ENCODE data around the gene ATP1B4.

Gene ATP1B4

GRCh38 chrX:120350450-120351138 is 11.3 kb upstream of the ATP1B4 start:
- no peaks in the 10 kb centered on the region for H3K27me3 Mint-ChIP-seq (ENCODE audit: low read depth)
- no peaks in the 10 kb centered on the region for H3K4me1 Mint-ChIP-seq
- H3K4me3 Mint-ChIP-seq = no peak overlapping the region
- H3K36me3 Mint-ChIP-seq (ENCODE audit: low read depth) = no peaks in the 10 kb centered on the region
- TF ChIP-seq CTCF (IDR thresholded peaks at IDR 0.05; ENCODE audit: unreplicated experiment in 3 of 3) = no peak
- peaks cover 8% of the 10 kb centered on the region for H3K9me3 Mint-ChIP-seq
- H3K27ac Mint-ChIP-seq = no peak overlapping the region

DNA sequence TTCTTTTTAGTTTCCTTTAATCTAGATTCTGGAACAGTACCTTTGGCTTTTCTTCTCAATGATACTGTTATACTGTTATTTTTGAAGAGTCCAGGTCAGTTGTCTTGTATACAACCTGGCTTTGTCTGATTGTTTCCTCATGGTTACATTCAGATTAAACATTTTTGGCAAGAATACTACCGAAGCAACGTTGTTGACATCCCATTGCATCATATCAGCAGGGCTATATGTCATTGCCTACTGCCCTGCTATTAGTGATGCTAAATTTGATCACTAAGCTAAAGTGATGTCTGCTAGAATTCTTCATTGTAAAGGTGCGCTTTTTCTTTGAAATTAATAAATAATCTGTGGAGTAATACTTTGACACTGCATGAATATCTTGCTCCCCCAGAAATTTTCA is 5.8 kb upstream of the ATP1B4 start:
- Mint-ChIP-seq H3K27me3 (ENCODE audit: low read depth) (no peaks in the 10 kb centered on the region), H3K9me3 (no peaks in the 10 kb centered on the region), H3K27ac (no peak overlapping the region), H3K4me1 (peaks cover 28% of the 10 kb centered on the region), H3K36me3 (ENCODE audit: low read depth) (no peaks in the 10 kb centered on the region), H3K4me3 (no peak overlapping the region)
- no peak for TF ChIP-seq CTCF (IDR thresholded peaks at IDR 0.05; ENCODE audit: unreplicated experiment in 3 of 3)

GRCh38 chrX:120357186-120357585 is 4.7 kb upstream of the ATP1B4 start:
- H3K9me3 Mint-ChIP-seq = no peaks in the 10 kb centered on the region
- H3K4me3 Mint-ChIP-seq = no peak overlapping the region
- no peaks in the 10 kb centered on the region for H3K36me3 Mint-ChIP-seq (ENCODE audit: low read depth)
- H3K27ac Mint-ChIP-seq = peak overlapping the region in 1 of 3 experiments; percentile 50
- peaks cover 3% of the 10 kb centered on the region for H3K27me3 Mint-ChIP-seq (ENCODE audit: low read depth)
- H3K4me1 Mint-ChIP-seq = peaks cover 32% of the 10 kb centered on the region
- no peak for TF ChIP-seq CTCF (IDR thresholded peaks at IDR 0.05; ENCODE audit: unreplicated experiment in 3 of 3)

- Mint-ChIP-seq H3K4me3 (no peak overlapping the region), H3K27ac (no peak overlapping the region), H3K27me3 (ENCODE audit: low read depth) (peaks cover 3% of the 10 kb centered on the region), H3K4me1 (peaks cover 32% of the 10 kb centered on the region), H3K36me3 (ENCODE audit: low read depth) (no peaks in the 10 kb centered on the region), H3K9me3 (no peaks in the 10 kb centered on the region)
- no peak for TF ChIP-seq CTCF (IDR thresholded peaks at IDR 0.05; ENCODE audit: unreplicated experiment in 3 of 3)
Observed at GRCh38 chrX:120358737-120359456, 3.0 kb upstream of the ATP1B4 start.

DNA sequence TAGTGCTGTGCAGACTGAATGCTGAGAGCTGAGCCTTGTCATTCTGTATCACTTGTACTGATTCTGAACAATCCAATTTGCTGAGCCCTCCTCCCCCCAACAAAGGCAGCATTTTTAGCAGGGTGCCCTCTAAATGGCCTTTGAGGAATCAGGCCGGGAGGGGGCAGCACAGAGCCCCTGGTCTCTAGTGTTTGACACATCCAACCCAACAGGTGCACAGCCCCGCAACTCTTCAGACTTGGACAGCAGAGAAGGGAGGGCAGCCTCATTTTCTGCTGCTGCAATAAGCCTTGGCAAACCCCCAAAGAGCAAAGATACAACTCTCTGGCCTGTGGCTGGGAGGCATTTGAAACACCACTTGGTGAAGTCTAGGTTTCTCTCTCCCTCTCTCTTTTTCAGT is 3.4 kb downstream of the ATP1B4 start:
- Mint-ChIP-seq H3K36me3 (ENCODE audit: low read depth) (no peaks in the 10 kb centered on the region), H3K9me3 (peaks cover 6% of the 10 kb centered on the region), H3K4me3 (peak overlapping the region in 1 of 3 experiments; percentile 34), H3K27me3 (ENCODE audit: low read depth) (peaks cover 3% of the 10 kb centered on the region), H3K27ac (peak overlapping the region in 2 of 3 experiments; percentile 26 to 51), H3K4me1 (peaks cover 25% of the 10 kb centered on the region)
- TF ChIP-seq CTCF (IDR thresholded peaks at IDR 0.05; ENCODE audit: unreplicated experiment in 3 of 3) = no peak

Data from nephron (organoid).